Heart left ventricle (tissue), 13 donors: ENCODE results near the gene CACNB1.

Experiments
- POLR2A ChIP-seq, 2 donors: fragments of 450-650 bp; IDR thresholded peaks; one replicate each; pipeline ENCODE4 v1.6.1; 2017; ENCODE audit warnings: antibody characterized with exemption in 2 of 2, mild to moderate bottlenecking in 2 of 2, moderate library complexity in 2 of 2
- TF ChIP-seq, protein P1 (sequence below), 12 donors: fragments of 200-600 bp; sonication (generic) in 4 of 12; IDR thresholded peaks; one replicate each; pipeline versions ENCODE4 v1.5.0 to v1.8.0; 2018 to 2022; ENCODE audit warnings: antibody characterized with exemption in 12 of 12, mild to moderate bottlenecking in 5 of 12
- donor health status: ischemic (EF 13 %, LVEDD 7.1; RV severe dilation, severe dysfunction).
- donor health status: DM: no; HTN: yes; CAD: no.
- donor health status: DM: no; HTN: no; CAD: no.
- donor health status: ischemic (EF 25% LVEDD 6.9; RV normal size, moderate dysfunction).
- donor health status: ischemic (EF 25% LVEDD 5.7; RV mildly dilated, moderate dysfunction).
- donor health status: ischemic (EF 35%, LVEDD 5.7; RV mildly dilated, moderate dysfunction).
- donor health status: nonischemic (EF 11% LVEDD 7.7; RV severe dilation, severe dysfunction).
- donor health status: DM: yes; HTN: yes; CAD: no.
- donor health status: PGD.
- donor health status: ischemic (EF 29% LVEDD 5.4; RV normal size, mild dysfunction).
- donor health status: nonischemic (EF 23%, LVEDD 6.1; RV moderate dilation, normal function).

DNA sequence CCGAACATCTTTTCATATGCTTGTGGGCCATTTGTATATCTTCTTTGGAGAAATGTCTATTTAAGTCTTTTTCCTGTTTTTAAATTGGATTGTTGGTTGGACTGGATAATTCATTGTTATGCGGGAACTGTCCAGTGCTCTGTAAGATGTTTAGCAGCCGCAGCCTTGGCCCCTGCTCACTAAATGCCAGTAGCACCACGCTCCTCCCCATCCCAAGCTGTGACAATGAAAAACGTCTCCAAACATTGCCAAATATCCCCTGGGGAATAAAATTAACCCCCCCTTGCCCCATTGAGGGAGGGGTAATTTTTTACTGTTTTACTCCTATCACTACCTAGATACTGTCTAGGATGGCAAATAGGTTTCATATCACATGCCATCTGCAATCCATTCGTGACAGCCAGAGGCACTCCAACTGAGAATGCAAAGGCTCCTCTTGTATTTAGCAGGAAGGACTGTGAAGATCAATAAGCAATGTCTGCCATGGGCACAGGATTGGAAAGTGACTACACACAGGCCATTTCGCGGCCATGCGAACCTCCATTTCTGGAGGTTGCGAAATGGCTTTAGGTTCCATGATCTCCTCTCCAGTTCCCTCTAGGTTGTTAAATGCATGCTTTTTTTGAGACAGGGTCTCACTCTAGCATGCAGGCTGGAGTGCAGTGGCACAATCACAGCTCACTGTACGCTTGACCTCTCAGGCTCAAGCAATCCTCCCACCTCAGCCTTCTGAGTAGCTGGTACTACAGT, 55.4 kb downstream of the CACNB1 start:
- TF ChIP-seq, protein P1, sequence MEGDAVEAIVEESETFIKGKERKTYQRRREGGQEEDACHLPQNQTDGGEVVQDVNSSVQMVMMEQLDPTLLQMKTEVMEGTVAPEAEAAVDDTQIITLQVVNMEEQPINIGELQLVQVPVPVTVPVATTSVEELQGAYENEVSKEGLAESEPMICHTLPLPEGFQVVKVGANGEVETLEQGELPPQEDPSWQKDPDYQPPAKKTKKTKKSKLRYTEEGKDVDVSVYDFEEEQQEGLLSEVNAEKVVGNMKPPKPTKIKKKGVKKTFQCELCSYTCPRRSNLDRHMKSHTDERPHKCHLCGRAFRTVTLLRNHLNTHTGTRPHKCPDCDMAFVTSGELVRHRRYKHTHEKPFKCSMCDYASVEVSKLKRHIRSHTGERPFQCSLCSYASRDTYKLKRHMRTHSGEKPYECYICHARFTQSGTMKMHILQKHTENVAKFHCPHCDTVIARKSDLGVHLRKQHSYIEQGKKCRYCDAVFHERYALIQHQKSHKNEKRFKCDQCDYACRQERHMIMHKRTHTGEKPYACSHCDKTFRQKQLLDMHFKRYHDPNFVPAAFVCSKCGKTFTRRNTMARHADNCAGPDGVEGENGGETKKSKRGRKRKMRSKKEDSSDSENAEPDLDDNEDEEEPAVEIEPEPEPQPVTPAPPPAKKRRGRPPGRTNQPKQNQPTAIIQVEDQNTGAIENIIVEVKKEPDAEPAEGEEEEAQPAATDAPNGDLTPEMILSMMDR (IDR thresholded peaks at IDR 0.05): no peak
- TF ChIP-seq POLR2A (IDR thresholded peaks at IDR 0.05): no peak
